Skin of body (tissue), 2 donors: ENCODE results near the gene PITPNM2. TPM values are rescaled to one million over a fixed set of nuclear protein-coding genes. Genes with fewer than 3 reads are reported as not detected.
"Not testable (repeated sequence)": the region's sequence is repeated elsewhere in the genome, so short reads cannot be mapped to it uniquely, and the experiment has no call there.

Source experiments
- DNase-seq: peaks from one replicate; lab custom pipeline; 2025; lab: John Stamatoyannopoulos, UW
- total RNA-seq: library from RNA; depleted of rRNA; stranded (reverse); fragments of >200 nt; gene quantifications from one replicate; pipeline ENCODE4 v1.2.3, GENCODE V29; 2014

The PITPNM2 gene
- total RNA-seq, 1 donor from 2014 or later: 4.3 TPM

DNA sequence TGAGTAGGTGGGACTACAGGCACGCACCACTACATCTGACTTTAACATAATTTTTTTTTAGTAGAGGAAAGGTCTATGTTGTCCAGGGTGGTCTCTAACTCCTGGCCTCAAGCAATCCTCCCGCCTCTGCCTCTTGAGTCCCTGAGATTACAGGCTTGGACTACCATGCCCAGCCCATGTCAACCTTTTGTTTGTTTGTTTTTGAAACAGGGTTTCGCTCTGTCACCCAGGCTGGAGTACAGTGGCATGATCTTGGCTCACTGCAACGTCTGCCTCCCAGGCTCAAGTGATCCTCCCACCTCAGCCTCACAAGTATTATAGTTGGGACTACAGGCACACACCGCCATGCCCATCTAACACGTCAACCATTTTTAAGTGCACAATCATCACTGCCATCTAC lies 29.2 kb downstream of the PITPNM2 start:
- no peak for DNase-seq

- DNase-seq: no peak
Measured at GRCh38 chr12:123120452-123121166, 30.3 kb downstream of the PITPNM2 start.

DNA sequence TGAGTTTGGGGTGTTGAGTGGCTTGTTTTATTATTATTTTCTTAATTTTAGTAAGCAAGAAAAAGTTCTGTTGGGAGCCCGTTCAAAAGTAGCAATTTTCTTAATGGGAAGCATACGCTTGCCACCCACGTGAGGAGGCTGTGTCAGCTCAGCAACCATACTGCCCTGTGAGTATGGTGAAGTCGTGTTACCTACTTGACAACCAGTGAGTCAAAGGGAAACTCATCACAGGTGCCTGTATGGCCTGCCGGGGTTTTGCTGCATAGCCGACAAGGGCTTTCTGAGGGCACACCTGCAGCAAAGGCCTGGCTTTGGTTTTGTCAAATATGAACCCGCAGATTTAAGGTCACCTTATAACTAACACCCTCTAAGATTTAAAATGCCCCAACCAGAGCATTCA lies 31.1 kb downstream of the PITPNM2 start:
- no peak for DNase-seq

- DNase-seq: no peak
Measured at GRCh38 chr12:123118497-123118896, 32.4 kb downstream of the PITPNM2 start.

- DNase-seq: peak; percentile 89
Measured at GRCh38 chr12:123115409-123116121, 35.3 kb downstream of the PITPNM2 start.

GRCh38 chr12:123114304-123115083 lies 36.4 kb downstream of the PITPNM2 start:
- DNase-seq: no peak

- no peak for DNase-seq
Measured at GRCh38 chr12:123113026-123113425, 37.9 kb downstream of the PITPNM2 start.

DNA sequence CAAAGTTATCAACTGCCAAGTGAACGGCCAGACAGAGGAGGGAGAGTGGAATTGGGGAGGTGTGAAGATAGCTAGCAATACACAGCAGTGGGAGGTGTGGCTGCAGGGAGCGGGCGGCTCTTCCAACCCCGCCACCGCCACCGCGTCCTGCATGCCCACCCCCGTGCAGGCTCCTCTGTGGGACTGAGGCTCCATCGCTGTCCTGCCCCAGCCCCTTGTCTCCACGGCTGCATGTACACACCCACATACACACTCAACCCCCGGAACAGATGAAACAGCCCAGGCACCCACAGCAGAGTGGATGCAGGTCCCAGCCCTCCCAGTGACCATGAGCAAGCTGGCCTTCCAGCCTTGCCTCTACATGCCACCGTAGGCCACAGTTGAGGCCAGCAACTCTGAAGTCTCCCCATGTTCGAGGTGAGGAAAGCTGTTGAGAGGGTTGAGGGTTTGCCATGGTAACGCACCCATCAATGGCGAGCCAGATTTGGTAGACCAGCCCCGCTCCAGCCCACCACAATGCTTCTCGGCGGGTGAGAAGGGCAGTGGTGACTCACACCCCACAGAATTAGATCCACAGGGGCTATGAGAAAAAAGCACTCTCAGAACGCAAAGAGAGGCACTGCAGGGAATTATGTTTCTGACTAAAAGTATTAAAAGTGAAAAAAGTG lies 39.3 kb downstream of the PITPNM2 start:
- DNase-seq: no peak

DNA sequence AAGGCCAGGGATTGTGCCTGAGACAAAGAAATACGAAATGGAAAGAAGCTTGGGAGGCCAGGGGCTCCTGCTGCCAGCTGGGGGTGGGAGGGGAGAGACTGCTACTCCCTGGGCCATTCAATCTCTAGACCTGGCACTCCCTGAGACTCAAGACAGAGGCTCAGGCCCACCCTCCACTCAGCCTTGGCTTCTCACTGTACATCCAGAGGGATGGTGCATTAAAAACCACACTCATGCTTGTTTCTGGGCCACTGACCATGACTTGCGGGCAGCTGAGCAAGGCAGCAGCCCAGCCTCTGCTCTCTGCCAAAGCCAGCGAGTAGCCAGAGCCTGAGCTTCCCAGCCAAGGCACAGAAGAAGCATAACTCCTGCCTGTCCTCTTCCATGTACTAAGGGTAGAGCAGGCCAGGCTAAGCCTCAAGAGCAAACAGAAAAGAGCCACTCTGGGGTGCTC lies 41.5 kb downstream of the PITPNM2 start:
- no peak for DNase-seq

GRCh38 chr12:123108682-123109066 lies 42.2 kb downstream of the PITPNM2 start:
- no peak for DNase-seq

DNA sequence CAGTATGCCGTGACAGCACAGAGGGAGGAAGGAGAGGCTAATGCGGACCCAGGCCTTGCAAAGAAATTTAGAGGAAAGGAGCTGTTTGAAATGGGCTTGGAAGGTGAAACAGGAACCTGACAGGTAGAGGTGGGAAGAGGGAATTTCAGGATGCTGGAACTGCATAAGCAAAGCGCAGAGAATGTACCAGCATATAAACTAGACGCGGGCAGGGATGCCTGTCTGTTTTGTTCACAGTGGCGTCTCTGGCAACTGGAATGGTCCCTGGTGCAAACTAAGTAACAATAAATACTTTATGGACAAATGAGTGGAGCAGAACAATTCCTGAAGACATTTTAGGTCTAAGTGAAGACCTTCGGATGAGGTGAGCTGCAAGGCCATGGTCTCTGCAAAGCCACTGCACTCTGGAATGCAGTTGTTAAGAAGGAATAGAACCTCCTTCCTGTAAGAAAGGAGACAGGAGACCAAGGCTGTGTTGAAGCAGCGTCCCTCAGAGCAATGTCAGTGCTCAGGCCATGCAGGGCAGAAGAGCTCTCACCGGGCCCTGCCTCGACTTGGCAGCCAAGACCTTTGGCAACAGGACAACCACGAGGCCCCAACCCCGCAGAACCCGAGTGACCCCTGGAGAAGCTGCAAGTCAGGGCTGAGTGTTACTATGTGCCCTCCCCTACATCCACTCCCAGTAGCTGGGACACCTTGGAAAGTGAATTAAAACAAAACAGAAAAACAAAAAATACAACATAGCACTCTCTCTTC lies 42.8 kb downstream of the PITPNM2 start:
- DNase-seq: no peak

- DNase-seq: no peak
Measured at GRCh38 chr12:123106640-123107359, 44.1 kb downstream of the PITPNM2 start.

DNA sequence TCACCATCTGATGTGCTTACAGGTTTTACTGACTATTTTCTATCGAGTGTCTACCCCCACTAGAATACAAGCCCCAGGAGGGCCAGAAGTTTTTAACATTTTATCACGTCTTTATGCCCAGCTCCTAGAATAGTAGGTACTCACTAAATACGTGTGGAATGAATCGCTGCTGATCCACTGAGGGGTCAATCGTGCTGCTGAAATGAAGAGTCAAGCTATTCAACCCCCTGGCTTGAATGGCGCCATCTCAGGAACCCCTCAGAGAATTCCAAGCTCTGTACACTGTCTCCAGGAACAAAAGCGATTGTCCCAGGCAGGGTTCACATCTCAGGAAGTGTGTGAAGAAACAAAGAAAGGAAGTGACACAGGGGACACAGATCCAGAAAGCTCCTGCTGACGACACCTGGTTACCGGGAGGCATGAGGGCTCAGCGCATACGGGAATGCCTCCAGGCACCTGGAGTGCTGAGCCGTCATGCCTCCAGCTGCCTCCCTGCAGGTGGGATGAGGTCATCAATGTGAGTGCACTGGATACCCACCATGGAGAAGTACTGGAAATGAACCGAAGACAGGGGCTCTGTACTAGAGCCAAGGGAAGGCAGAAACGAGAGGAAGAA lies 45.6 kb downstream of the PITPNM2 start:
- no peak for DNase-seq

DNA sequence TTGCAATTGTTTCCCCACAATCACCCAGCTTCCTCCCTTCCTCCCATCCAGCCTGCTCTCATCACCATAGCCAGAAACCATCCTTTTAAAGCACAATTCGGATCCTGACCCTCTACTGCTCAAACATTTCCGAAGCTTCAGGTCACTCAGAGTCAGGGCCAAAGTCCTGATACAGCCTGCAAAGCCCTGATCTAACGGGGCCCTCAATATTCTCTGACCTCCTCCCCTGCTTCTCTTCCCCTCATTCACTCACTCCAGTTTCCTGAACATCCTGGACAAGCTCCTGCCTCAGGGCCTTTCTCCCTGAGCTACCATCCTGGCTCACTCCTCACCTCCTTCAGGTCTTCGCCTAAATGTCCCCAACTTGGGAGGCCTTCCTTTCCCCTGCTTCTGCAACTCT lies 46.1 kb downstream of the PITPNM2 start:
- DNase-seq: no peak

- DNase-seq: not testable (repeated sequence)
Measured at GRCh38 chr12:123104094-123104493, 46.8 kb downstream of the PITPNM2 start.

DNA sequence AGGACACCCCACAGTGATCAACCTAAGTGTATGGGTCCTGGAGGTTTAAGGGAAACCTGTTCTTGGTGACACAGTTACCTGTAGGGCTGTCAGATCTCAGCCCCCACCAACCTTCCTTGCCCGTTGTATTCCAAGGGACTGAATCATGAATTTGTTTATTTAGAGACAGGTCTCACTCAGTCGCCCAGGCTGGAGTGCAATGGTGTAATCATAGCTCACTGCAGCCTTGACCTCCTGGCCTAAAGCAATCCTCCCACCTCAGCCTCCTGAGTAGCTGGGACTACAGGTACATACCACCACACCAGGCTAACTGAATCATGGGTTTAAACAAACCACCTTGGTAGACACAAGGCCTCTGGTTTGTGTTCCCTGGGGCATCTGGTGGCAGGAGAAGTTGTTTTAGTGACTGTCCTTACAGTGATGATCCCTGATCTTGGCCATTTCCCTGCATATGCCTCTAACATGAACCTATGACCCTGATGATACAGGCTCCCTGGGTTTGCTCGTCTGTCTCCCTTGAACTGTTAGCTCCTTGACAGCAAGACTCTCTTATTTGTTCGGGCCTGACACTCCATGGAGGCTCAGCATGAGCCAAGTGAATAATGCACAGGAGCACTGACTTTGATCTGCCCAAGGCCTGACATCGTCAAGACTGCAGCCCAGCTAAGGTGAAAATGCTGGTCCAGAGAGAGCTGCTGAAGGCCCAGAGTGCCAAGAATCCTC lies 47.9 kb downstream of the PITPNM2 start:
- no peak for DNase-seq

DNA sequence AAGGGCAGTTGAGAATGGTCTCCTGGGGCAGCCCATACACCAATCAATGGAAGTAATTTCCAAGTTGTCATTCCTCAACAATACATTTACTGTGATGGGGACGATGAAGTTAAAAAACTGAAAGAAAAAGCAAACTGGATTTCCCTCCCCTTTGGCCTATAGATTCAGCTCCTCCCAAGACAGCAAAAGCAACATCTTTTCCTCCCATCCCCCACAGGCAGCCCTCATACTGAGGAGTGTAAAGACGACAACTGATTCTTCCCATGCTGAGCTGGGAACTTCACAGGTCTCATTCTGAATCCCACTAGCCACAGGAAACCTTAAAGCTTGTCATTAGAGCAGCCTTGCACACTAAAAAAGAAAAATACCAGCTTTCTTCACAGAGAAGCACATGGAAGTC lies 48.5 kb downstream of the PITPNM2 start:
- no peak for DNase-seq

- DNase-seq: peak; percentile 25
Measured at GRCh38 chr12:123101526-123101925, 49.4 kb downstream of the PITPNM2 start.
